ENCODE measurements around the gene ADAM12.

DNA sequence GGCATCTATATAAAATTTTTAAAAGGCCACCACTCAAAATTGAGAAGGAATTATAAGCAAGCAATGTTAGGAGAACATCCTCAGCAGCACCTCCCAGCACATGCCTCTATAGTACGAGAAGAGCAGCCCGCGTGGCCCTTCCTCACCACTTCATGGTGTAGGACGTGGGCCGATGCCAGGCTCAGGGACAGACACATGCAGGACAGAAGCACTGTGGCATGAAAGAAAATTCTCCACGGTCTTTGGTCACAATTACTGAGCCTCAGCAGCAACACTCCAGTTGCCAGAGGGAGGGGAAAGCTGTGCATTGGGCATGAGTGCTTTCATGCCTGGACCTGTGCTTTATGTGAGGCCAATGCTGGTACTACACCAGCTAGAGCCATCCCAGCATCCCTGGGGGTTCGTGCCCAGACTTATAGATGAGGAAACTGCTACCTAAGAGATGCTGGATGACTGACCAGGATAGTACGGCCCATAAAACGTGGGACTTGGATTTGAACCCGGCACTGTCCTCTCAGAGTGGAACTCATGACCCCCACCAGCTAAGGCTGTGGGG lies 164.7 kb downstream of the ADAM12 start:
- TF ChIP-seq ZNF76 (CRISPR knock-in tag; IDR thresholded peaks at IDR 0.05; ENCODE audit: borderline replicate concordance) (no peak), CBFB (CRISPR knock-in tag; IDR thresholded peaks at IDR 0.05) (no peak), POLR2AphosphoS5 (IDR thresholded peaks at IDR 0.05; ENCODE audit: control insufficient read depth, insufficient read depth, low read depth, low read length) (no peak), NFRKB (IDR thresholded peaks at IDR 0.05; ENCODE audit: low read depth) (no peak), EZH2 (IDR thresholded peaks at IDR 0.05; ENCODE audit: borderline replicate concordance, low read depth, low read length) (no peak), BRF2 (IDR thresholded peaks at IDR 0.05; ENCODE audit: borderline replicate concordance, insufficient read depth, insufficient read length) (no peak), ZNF121 (CRISPR knock-in tag; conservative IDR thresholded peaks at IDR 0.05) (no peak), NRF1 (conservative IDR thresholded peaks at IDR 0.05 in 1 of 2, IDR thresholded peaks at IDR 0.05 in 1 of 2) (no peak), CBX1 (IDR thresholded peaks at IDR 0.05; ENCODE audit: low read depth) (no peak), CTCF (IDR thresholded peaks at IDR 0.05 in 2 of 3, conservative IDR thresholded peaks at IDR 0.05 in 1 of 3; ENCODE audit: insufficient read depth in 2 of 3, low read depth in 1 of 3, low read length in 3 of 3) (no peak), SMC3 (conservative IDR thresholded peaks at IDR 0.05; ENCODE audit: insufficient read depth, low read depth, low read length) (no peak), HINFP (tag; conservative IDR thresholded peaks at IDR 0.05; ENCODE audit: low read depth) (no peak), EHMT2 (IDR thresholded peaks at IDR 0.05) (no peak), ZNF197 (CRISPR knock-in tag; IDR thresholded peaks at IDR 0.05; ENCODE audit: low read depth) (no peak)

Measured in K562 (cell line).